Upper lobe of left lung (tissue), 6 donors: ENCODE data around the gene TBC1D25. TPM values are rescaled to one million over a fixed set of nuclear protein-coding genes. Genes with fewer than 3 reads are reported as not detected.

ENCODE experiments used
- ATAC-seq, 2 donors: fragments of 200-7000 bp; cut with Tn5 transposase; one replicate each; pipeline ENCODE4 v1.9.1; 2022; ENCODE audit warnings: mild to moderate bottlenecking in 2 of 2, moderate library complexity in 2 of 2; ENCODE audit not compliant: low FRiP score in 2 of 2
- DNase-seq, 2 donors: peaks; one replicate each; pipeline ENCODE4 v3.0.0-alpha.2; 2019 to 2020
- H3K27ac ChIP-seq, 4 donors: fragments of 200-600 bp; sonication (generic); one replicate each; pipeline ENCODE4 v1.5.1; 2016 to 2019
- H3K27me3 ChIP-seq, 4 donors: fragments of 200-600 bp; sonication (generic); one replicate each; pipeline ENCODE4 v1.5.1; 2017 to 2019
- H3K36me3 ChIP-seq, 4 donors: fragments of 200-600 bp; sonication (generic); one replicate each; pipeline ENCODE4 v1.5.1; 2016 to 2019
- H3K4me1 ChIP-seq, 4 donors: fragments of 200-600 bp; sonication (generic); one replicate each; pipeline ENCODE4 v1.5.1; 2018 to 2019
- H3K4me3 ChIP-seq, 4 donors: fragments of 200-600 bp; sonication (generic); one replicate each; pipeline ENCODE4 v1.5.1; 2017 to 2019; ENCODE audit warnings: mild to moderate bottlenecking in 2 of 4, moderate library complexity in 1 of 4
- H3K9me3 ChIP-seq, 4 donors: fragments of 200-600 bp; sonication (generic); one replicate each; pipeline ENCODE4 v1.5.1; 2018 to 2019
- EP300 ChIP-seq, 4 donors: sonication (generic); formaldehyde crosslinking; IDR thresholded peaks; one replicate each; pipeline ENCODE4 v1.5.1; 2017; ENCODE audit warnings: antibody characterized with exemption in 4 of 4, control low read depth in 2 of 4
- POLR2A ChIP-seq, 4 donors: fragments of 450-650 bp; IDR thresholded peaks; one replicate each; pipeline ENCODE4 v1.5.1; 2016 to 2017; ENCODE audit warnings: antibody characterized with exemption in 4 of 4, mild to moderate bottlenecking in 2 of 4
- POLR2AphosphoS5 ChIP-seq, 2 donors: sonication (generic); formaldehyde crosslinking; IDR thresholded peaks; one replicate each; pipeline ENCODE4 v1.5.1; 2017; ENCODE audit warnings: antibody characterized with exemption in 2 of 2
- WGBS, 2 donors: methylation state at CpG; one replicate each; pipeline ENCODE4 v1.1.5; 2017 to 2018; 5-methylcytosine and 5-hydroxymethylcytosine counted together
- total RNA-seq, 6 donors: library from RNA; depleted of rRNA in 4 of 6; stranded (reverse); fragments of >200 nt in 4 of 6; gene quantifications; one replicate each; pipeline versions ENCODE4 v1.1.0 to v1.2.1, GENCODE V29; 2016 to 2021
- TF ChIP-seq, protein P1 (sequence below), 6 experiments: fragments of 450-650 bp in 4 of 6; fragments of 200-600 bp in 2 of 6; sonication (generic) in 2 of 6; IDR thresholded peaks; one replicate each; pipeline ENCODE4 v1.5.1; 2016 to 2019; ENCODE audit warnings: antibody characterized with exemption in 6 of 6
- donor health status: DM: no; HTN: no; CAD: no; lungs with moderate emphysema.
- donor health status: DM: no; HTN: yes; CAD: no; lungs with severe emphysema.

TBC1D25 gene
- total RNA-seq, 6 donors from 2014 or later, result 15.2 to 26.4 (median 18.8) TPM

GRCh38 chrX:48492293-48492910, 47.1 kb upstream of the TBC1D25 start:
- no peak overlapping the region for H3K4me3 ChIP-seq
- DNase-seq (no peak), ATAC-seq (no peak)
- no peaks in the 10 kb centered on the region for H3K27me3 ChIP-seq
- no peaks in the 10 kb centered on the region for H3K36me3 ChIP-seq
- H3K9me3 ChIP-seq, result peaks cover 0 to 8% (median 0%) of the 10 kb centered on the region in 4 donors
- H3K4me1 ChIP-seq, result no peaks in the 10 kb centered on the region
- WGBS, 2 donors, result 79 to 85% methylated on average over 2 to 7 of the region's 7 CpGs
- TF ChIP-seq POLR2A (IDR thresholded peaks at IDR 0.05) (no peak), EP300 (IDR thresholded peaks at IDR 0.05) (no peak), POLR2AphosphoS5 (IDR thresholded peaks at IDR 0.05) (no peak)
- TF ChIP-seq, protein P1, sequence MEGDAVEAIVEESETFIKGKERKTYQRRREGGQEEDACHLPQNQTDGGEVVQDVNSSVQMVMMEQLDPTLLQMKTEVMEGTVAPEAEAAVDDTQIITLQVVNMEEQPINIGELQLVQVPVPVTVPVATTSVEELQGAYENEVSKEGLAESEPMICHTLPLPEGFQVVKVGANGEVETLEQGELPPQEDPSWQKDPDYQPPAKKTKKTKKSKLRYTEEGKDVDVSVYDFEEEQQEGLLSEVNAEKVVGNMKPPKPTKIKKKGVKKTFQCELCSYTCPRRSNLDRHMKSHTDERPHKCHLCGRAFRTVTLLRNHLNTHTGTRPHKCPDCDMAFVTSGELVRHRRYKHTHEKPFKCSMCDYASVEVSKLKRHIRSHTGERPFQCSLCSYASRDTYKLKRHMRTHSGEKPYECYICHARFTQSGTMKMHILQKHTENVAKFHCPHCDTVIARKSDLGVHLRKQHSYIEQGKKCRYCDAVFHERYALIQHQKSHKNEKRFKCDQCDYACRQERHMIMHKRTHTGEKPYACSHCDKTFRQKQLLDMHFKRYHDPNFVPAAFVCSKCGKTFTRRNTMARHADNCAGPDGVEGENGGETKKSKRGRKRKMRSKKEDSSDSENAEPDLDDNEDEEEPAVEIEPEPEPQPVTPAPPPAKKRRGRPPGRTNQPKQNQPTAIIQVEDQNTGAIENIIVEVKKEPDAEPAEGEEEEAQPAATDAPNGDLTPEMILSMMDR (IDR thresholded peaks at IDR 0.05), result no peak
- no peak overlapping the region for H3K27ac ChIP-seq

- no peak for TF ChIP-seq POLR2AphosphoS5 (IDR thresholded peaks at IDR 0.05)
- no peak for TF ChIP-seq EP300 (IDR thresholded peaks at IDR 0.05)
- TF ChIP-seq, protein P1 (IDR thresholded peaks at IDR 0.05), result peak in 3 of 6 experiments; percentile 15 to 22 (median 17)
- Histone ChIP-seq H3K27me3 (no peaks in the 10 kb centered on the region), H3K36me3 (no peaks in the 10 kb centered on the region), H3K27ac (no peak overlapping the region), H3K4me3 (no peak overlapping the region), H3K9me3 (peaks cover 0 to 8% (median 0%) of the 10 kb centered on the region in 4 donors), H3K4me1 (no peaks in the 10 kb centered on the region)
- WGBS, 2 donors, result 31 to 51% methylated on average over 5 to 10 of the region's 10 CpGs
- DNase-seq (no peak), ATAC-seq (peak in 1 of 2 donors; percentile 23)
Measured at GRCh38 chrX:48493890-48494364, 45.6 kb upstream of the TBC1D25 start.

DNA sequence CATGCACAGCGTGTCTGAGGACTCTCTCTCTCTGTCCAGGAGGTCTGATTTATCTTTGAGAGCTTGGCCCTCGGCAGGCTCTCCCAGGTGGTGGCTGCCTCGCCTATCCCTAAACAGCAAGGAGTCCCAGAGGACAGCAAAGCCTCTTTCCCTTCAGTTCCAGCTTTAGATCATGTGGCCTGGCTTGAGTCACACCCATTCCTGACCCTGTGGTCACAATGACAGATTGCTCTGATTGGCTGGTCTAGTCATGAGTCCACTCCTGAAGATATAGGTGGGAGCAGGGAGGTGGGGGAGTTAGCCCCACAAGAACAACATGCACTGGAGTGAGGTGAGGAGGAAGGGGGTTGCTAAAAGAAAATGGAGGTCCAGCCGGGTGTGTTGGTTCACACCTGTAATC, 42.9 kb upstream of the TBC1D25 start:
- DNase-seq (no peak), ATAC-seq (no peak)
- TF ChIP-seq EP300 (IDR thresholded peaks at IDR 0.05) (no peak), POLR2A (IDR thresholded peaks at IDR 0.05) (no peak), POLR2AphosphoS5 (IDR thresholded peaks at IDR 0.05) (no peak)
- TF ChIP-seq, protein P1 (IDR thresholded peaks at IDR 0.05), result no peak
- 76 to 83% methylated on average over 1 to 4 of the region's 4 CpGs for WGBS, 2 donors
- no peaks in the 10 kb centered on the region for H3K36me3 ChIP-seq
- peaks cover 0 to 4% (median 0%) of the 10 kb centered on the region in 4 donors for H3K9me3 ChIP-seq
- no peak overlapping the region for H3K27ac ChIP-seq
- H3K4me3 ChIP-seq, result no peak overlapping the region
- H3K4me1 ChIP-seq, result no peaks in the 10 kb centered on the region
- no peaks in the 10 kb centered on the region for H3K27me3 ChIP-seq

DNA sequence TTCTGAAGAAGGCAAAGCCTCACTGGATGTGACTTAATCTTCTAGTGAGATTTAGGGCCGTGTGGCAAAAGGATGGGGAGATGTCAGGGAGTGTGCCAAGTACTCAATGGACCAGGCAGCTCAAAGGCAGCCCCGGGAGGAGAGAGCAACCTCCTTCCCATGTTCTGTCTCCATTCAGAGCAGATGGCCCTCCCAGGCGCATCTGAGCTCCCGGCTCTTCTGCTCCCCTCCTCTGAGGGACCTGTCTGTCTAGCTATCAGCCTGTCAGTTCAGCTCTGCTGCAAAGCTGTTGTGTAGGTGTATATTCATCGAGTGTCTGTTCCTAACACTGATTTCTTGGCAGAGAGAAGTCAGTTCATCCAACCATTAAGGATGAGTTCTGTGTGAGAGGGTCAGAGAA, 41.6 kb upstream of the TBC1D25 start:
- H3K36me3 ChIP-seq, result no peaks in the 10 kb centered on the region
- H3K4me3 ChIP-seq, result no peak overlapping the region
- H3K27ac ChIP-seq, result no peak overlapping the region
- peaks cover 0 to 4% (median 0%) of the 10 kb centered on the region in 4 donors for H3K9me3 ChIP-seq
- ATAC-seq (no peak), DNase-seq (no peak)
- 77 to 81% methylated on average over 4 to 5 of the region's 5 CpGs for WGBS, 2 donors
- TF ChIP-seq EP300 (IDR thresholded peaks at IDR 0.05) (no peak), POLR2A (IDR thresholded peaks at IDR 0.05) (no peak), POLR2AphosphoS5 (IDR thresholded peaks at IDR 0.05) (no peak)
- TF ChIP-seq, protein P1 (IDR thresholded peaks at IDR 0.05), result no peak
- H3K27me3 ChIP-seq, result no peaks in the 10 kb centered on the region
- H3K4me1 ChIP-seq, result no peaks in the 10 kb centered on the region

- ATAC-seq (no peak), DNase-seq (no peak)
- TF ChIP-seq POLR2AphosphoS5 (IDR thresholded peaks at IDR 0.05) (no peak), POLR2A (IDR thresholded peaks at IDR 0.05) (no peak), EP300 (IDR thresholded peaks at IDR 0.05) (no peak)
- TF ChIP-seq, protein P1 (IDR thresholded peaks at IDR 0.05), result no peak
- Histone ChIP-seq H3K27me3 (no peaks in the 10 kb centered on the region), H3K4me1 (no peaks in the 10 kb centered on the region), H3K9me3 (peaks cover 0 to 4% (median 0%) of the 10 kb centered on the region in 4 donors), H3K36me3 (no peaks in the 10 kb centered on the region), H3K27ac (no peak overlapping the region), H3K4me3 (no peak overlapping the region)
- 72 to 75% methylated on average over 5 to 6 of the region's 6 CpGs for WGBS, 2 donors
Measured at GRCh38 chrX:48498374-48498809, 41.1 kb upstream of the TBC1D25 start.
